H1 (cell line): ENCODE data around the gene CEP135. TPM values are rescaled to one million over a fixed set of nuclear protein-coding genes. Genes with fewer than 3 reads are reported as not detected.

Experiments used
- CTCF ChIA-PET: fragments of 300-600 bp; sonication (Branson Sonifier 250); formaldehyde crosslinking; loops from one replicate; lab custom pipeline; 2021; ENCODE audit not compliant: partially characterized antibody; lab: Charles Lee
- POLR2A ChIA-PET: fragments of 300-600 bp; sonication (Branson Sonifier 250); formaldehyde crosslinking; loops from one replicate; lab custom pipeline; 2021; ENCODE audit warnings: inconsistent platforms; ENCODE audit not compliant: partially characterized antibody; lab: Charles Lee
- DNase-seq, 2 experiments: peaks; one replicate each; pipeline versions ENCODE4 v3.0.0 to v3.0.0-alpha.2; 2010 to 2022; ENCODE audit warnings: low spot score in 2 of 2, low read depth in 1 of 2, mixed read lengths in 1 of 2
- FAIRE-seq: peaks from 2 replicates; lab custom pipeline; 2011; peaks lifted over from hg19 to GRCh38; lab: Jason Lieb, UNC
- H2AFZ ChIP-seq: 2 replicates; pipeline ENCODE4 v1.8.1; 2012; ENCODE audit warnings: low read length, inconsistent platforms
- H2AK5ac ChIP-seq: 2 replicates; pipeline ENCODE4 v1.6.1; 2013; ENCODE audit warnings: low read depth, low read length
- H2BK120ac ChIP-seq: replicated peaks from 2 replicates; pipeline ENCODE3; 2013; ENCODE audit warnings: low read depth, low read length, inconsistent platforms
- H2BK12ac ChIP-seq: 2 replicates; pipeline ENCODE4 v1.6.1; 2013; ENCODE audit warnings: low read depth, low read length
- H2BK15ac ChIP-seq: 2 replicates; pipeline ENCODE4 v1.6.1; 2013; ENCODE audit warnings: low read length
- H2BK20ac ChIP-seq: 2 replicates; pipeline ENCODE4 v1.6.1; 2013; ENCODE audit warnings: low read length
- H2BK5ac ChIP-seq: 2 replicates; pipeline ENCODE4 v1.6.1; 2013; ENCODE audit warnings: low read depth, low read length
- H3K14ac ChIP-seq: 2 replicates; pipeline ENCODE4 v1.6.1; 2013; ENCODE audit warnings: inconsistent platforms; ENCODE audit not compliant: insufficient read length
- H3K18ac ChIP-seq: 2 replicates; pipeline ENCODE4 v1.6.1; 2013; ENCODE audit warnings: low read length; ENCODE audit errors: extremely low read depth
- H3K23ac ChIP-seq: 2 replicates; pipeline ENCODE4 v1.6.1; 2013; ENCODE audit warnings: inconsistent platforms; ENCODE audit not compliant: insufficient read length
- H3K23me2 ChIP-seq: 2 replicates; pipeline ENCODE4 v1.6.1; 2013; ENCODE audit warnings: low read depth, low read length
- H3K27ac ChIP-seq: 2 replicates; pipeline ENCODE4 v1.6.1; 2011; ENCODE audit warnings: low read depth, low read length, inconsistent platforms
- H3K27me3 ChIP-seq, 4 experiments: replicated peaks in 1 of 4; 1 replicate in 1 of 4; 2 replicates in 3 of 4; pipeline versions ENCODE4 v1.6.1 to v1.8.1; 2011 to 2013; ENCODE audit warnings: low read length in 3 of 4, mild to moderate bottlenecking in 3 of 4, inconsistent platforms in 2 of 4, mixed read lengths in 2 of 4, moderate library complexity in 1 of 4; ENCODE audit not compliant: control insufficient read depth in 3 of 4, insufficient read depth in 3 of 4; ENCODE audit errors: extremely low read depth in 1 of 4
- H3K36me3 ChIP-seq, 4 experiments: 2 replicates each; pipeline versions ENCODE4 v1.6.1 to v1.8.1; 2011 to 2013; ENCODE audit warnings: mild to moderate bottlenecking in 4 of 4, low read length in 3 of 4, moderate library complexity in 2 of 4, control low read depth in 1 of 4, inconsistent platforms in 1 of 4; ENCODE audit not compliant: insufficient read depth in 4 of 4, control insufficient read depth in 2 of 4
- H3K4ac ChIP-seq: replicated peaks from 2 replicates; pipeline ENCODE3; 2013; ENCODE audit warnings: low read length, low read depth, mixed read lengths, inconsistent platforms; ENCODE audit not compliant: insufficient read length
- H3K4me1 ChIP-seq, 4 experiments: replicated peaks in 1 of 4; 1 replicate in 1 of 4; 2 replicates in 3 of 4; pipeline versions ENCODE4 v1.6.1 to v1.8.1; 2011 to 2013; ENCODE audit warnings: low read length in 3 of 4, inconsistent platforms in 2 of 4, mixed read lengths in 1 of 4; ENCODE audit not compliant: insufficient read depth in 4 of 4, control insufficient read depth in 3 of 4
- H3K4me2 ChIP-seq, 2 experiments: 2 replicates each; pipeline versions ENCODE4 v1.6.1 to v1.8.1; 2011 to 2013; ENCODE audit warnings: low read depth in 2 of 2, low read length in 2 of 2, control low read depth in 1 of 2, inconsistent platforms in 1 of 2, mild to moderate bottlenecking in 1 of 2; ENCODE audit not compliant: insufficient read depth in 1 of 2
- H3K4me3 ChIP-seq, 4 experiments: fragments of 200-600, 300-600 bp in 1 of 4; sonication (generic), shearing (Covaris generic), sonication (Bioruptor Twin) in 1 of 4; 2 replicates each; pipeline versions ENCODE4 v1.5.1 to v1.8.1; 2011 to 2016; ENCODE audit warnings: low read length in 4 of 4, low read depth in 3 of 4, control low read depth in 2 of 4, inconsistent platforms in 2 of 4, mild to moderate bottlenecking in 2 of 4, mixed read lengths in 1 of 4, moderate library complexity in 1 of 4; ENCODE audit not compliant: insufficient read depth in 2 of 4; ENCODE audit errors: extremely low read depth in 1 of 4
- H3K56ac ChIP-seq: replicated peaks from 2 replicates; pipeline ENCODE3; 2013; ENCODE audit warnings: low read depth, mild to moderate bottlenecking, mixed read lengths, low read length, inconsistent platforms; ENCODE audit not compliant: insufficient read length
- H3K79me1 ChIP-seq: 2 replicates; pipeline ENCODE4 v1.6.1; 2013; ENCODE audit warnings: low read depth, low read length, control low read depth
- H3K79me2 ChIP-seq, 2 experiments: 2 replicates each; pipeline versions ENCODE4 v1.6.1 to v1.8.1; 2012 to 2013; ENCODE audit warnings: low read length in 2 of 2, mild to moderate bottlenecking in 2 of 2, inconsistent platforms in 1 of 2; ENCODE audit not compliant: insufficient read depth in 2 of 2, control insufficient read depth in 1 of 2
- H3K9ac ChIP-seq, 4 experiments: replicated peaks in 1 of 4; 1 replicate in 1 of 4; 2 replicates in 3 of 4; pipeline versions ENCODE4 v1.6.1 to v1.8.1; 2011 to 2013; ENCODE audit warnings: low read depth in 3 of 4, low read length in 3 of 4, control low read depth in 2 of 4, mild to moderate bottlenecking in 2 of 4, moderate library complexity in 2 of 4, inconsistent platforms in 1 of 4; ENCODE audit errors: extremely low read depth in 1 of 4
- H3K9me3 ChIP-seq, 2 experiments: 2 replicates each; pipeline versions ENCODE4 v1.6.1 to v1.8.1; 2012 to 2013; ENCODE audit warnings: mild to moderate bottlenecking in 2 of 2, moderate library complexity in 2 of 2, control low read depth in 1 of 2, inconsistent platforms in 1 of 2, low read depth in 1 of 2, low read length in 1 of 2, mixed read lengths in 1 of 2; ENCODE audit not compliant: insufficient read depth in 2 of 2
- H4K20me1 ChIP-seq, 2 experiments: replicated peaks in 1 of 2; 2 replicates each; pipeline versions ENCODE3 to v1.8.1; 2011 to 2013; ENCODE audit warnings: inconsistent platforms in 2 of 2, low read length in 2 of 2, mild to moderate bottlenecking in 1 of 2; ENCODE audit not compliant: insufficient read depth in 2 of 2, control insufficient read depth in 1 of 2
- H4K5ac ChIP-seq: 2 replicates; pipeline ENCODE4 v1.6.1; 2013; ENCODE audit warnings: low read length, low read depth, mixed read lengths, inconsistent platforms; ENCODE audit not compliant: insufficient read length
- H4K8ac ChIP-seq: 2 replicates; pipeline ENCODE4 v1.8.0; 2013; ENCODE audit warnings: mild to moderate bottlenecking, moderate library complexity, low read length, inconsistent platforms; ENCODE audit not compliant: insufficient read depth; ENCODE audit errors: extremely low read depth
- H4K91ac ChIP-seq: replicated peaks from 2 replicates; pipeline ENCODE3; 2013; ENCODE audit warnings: low read length, mixed read lengths, inconsistent platforms; ENCODE audit not compliant: insufficient read length
- BCL11A ChIP-seq, 2 experiments: IDR thresholded peaks; one replicate each; pipeline ENCODE4 v1.6.1; 2011; ENCODE audit warnings: low read depth in 2 of 2, low read length in 2 of 2, mild to moderate bottlenecking in 2 of 2
- CREB1 ChIP-seq: IDR thresholded peaks from 2 replicates; pipeline ENCODE4 v1.6.1; 2012; ENCODE audit warnings: inconsistent platforms
- EP300 ChIP-seq, 2 experiments: IDR thresholded peaks; 1 replicate in 1 of 2; 2 replicates in 1 of 2; pipeline ENCODE4 v1.6.1; 2011 to 2012; ENCODE audit warnings: low read depth in 2 of 2, low read length in 2 of 2, mild to moderate bottlenecking in 2 of 2, borderline replicate concordance in 1 of 2, inconsistent platforms in 1 of 2, moderate library complexity in 1 of 2
- HDAC6 ChIP-seq: IDR thresholded peaks from one replicate; pipeline ENCODE4 v1.7.1; 2012; ENCODE audit warnings: low read depth, mild to moderate bottlenecking, inconsistent platforms, low read length, moderate library complexity
- MAX ChIP-seq: IDR thresholded peaks from 2 replicates; pipeline ENCODE4 v1.6.1; 2012; ENCODE audit warnings: inconsistent platforms
- WGBS, 2 experiments: shearing (Covaris generic) in 1 of 2; methylation state at CpG; one replicate each; pipeline versions ENCODE4 v1.1.6 to v1.1.7; 2013 to 2015; ENCODE audit warnings: low lambda C conversion rate in 2 of 2, mixed read lengths in 2 of 2, inconsistent platforms in 1 of 2, low coverage in 1 of 2, missing lambda C conversion rate in 1 of 2; ENCODE audit not compliant: insufficient replicate concordance in 2 of 2, insufficient coverage in 1 of 2, insufficient read length in 1 of 2; ENCODE audit errors: extremely low coverage in 1 of 2, missing lambda C conversion rate in 1 of 2; 5-methylcytosine and 5-hydroxymethylcytosine counted together
- polyA plus RNA-seq, 7 experiments: library from polyadenylated mRNA; depleted of rRNA in 3 of 7; stranded (reverse) in 5 of 7; unstranded in 2 of 7; fragments of >200 nt in 5 of 7; fragments of 200-250 nt in 2 of 7; gene quantifications; 1 replicate in 5 of 7; 2 replicates in 1 of 7; 4 replicates in 1 of 7; pipeline versions ENCODE4 v1.2.1 to v1.2.3, GENCODE V29; 2011 to 2013; ENCODE audit warnings: missing spikeins in 2 of 7, mixed read lengths in 2 of 7
- total RNA-seq: library from RNA; stranded (reverse); fragmentation: NEBNext Ultra II Directional; extraction: Animal tissue kit (Norgen Biotek cat#: 25700); gene quantifications from 2 replicates; pipeline ENCODE4 v1.2.1, GENCODE V29; 2021

Gene CEP135
- total and polyA plus RNA-seq, 2 of the 8 experiments (the other 6 are each of a cell fraction or from before 2014, with no cell fraction given), result 2.7 to 14.5 TPM

- H4K91ac ChIP-seq, result no peak overlapping the region
- H2BK12ac ChIP-seq, result no peak overlapping the region
- H2BK120ac ChIP-seq, result no peak overlapping the region
- peaks cover 0 to 25% of the 10 kb centered on the region in 2 experiments; a peak in 3 of 4 replicates for H3K79me2 ChIP-seq
- 0 out of 2 replicates have a peak, but pooled peaks cover 3% of the 10 kb centered on the region for H3K79me1 ChIP-seq
- no peak overlapping the region for H3K4me3 ChIP-seq
- H2BK5ac ChIP-seq, result no peak overlapping the region
- CTCF ChIA-PET, result no interaction called here
- peaks cover 0 to 9% (median 0%) of the 10 kb centered on the region in 4 experiments; a peak in 2 of 8 replicates for H3K36me3 ChIP-seq
- H4K20me1 ChIP-seq, result no peaks in the 10 kb centered on the region
- no peak overlapping the region for H3K56ac ChIP-seq
- no peak overlapping the region for H2BK15ac ChIP-seq
- no peak overlapping the region for H2AK5ac ChIP-seq
- peaks cover 10 to 12% of the 10 kb centered on the region in 2 experiments for H3K9me3 ChIP-seq
- DNase-seq (no peak), FAIRE-seq (no peak)
- no peak overlapping the region for H3K4ac ChIP-seq
- WGBS, 2 experiments, result 91% methylated on average over 2 of the region's 2 CpGs; no CpG with 5 or more reads in 1 of the 2 experiments
- H3K27me3 ChIP-seq, result no peaks in the 10 kb centered on the region
- H3K14ac ChIP-seq, result no peak overlapping the region
- H3K27ac ChIP-seq, result no peak overlapping the region
- no peak overlapping the region for H2BK20ac ChIP-seq
- H2AFZ ChIP-seq, result no peak overlapping the region
- H4K8ac ChIP-seq, result no peak overlapping the region
- POLR2A ChIA-PET, result no interaction called here
- H3K4me2 ChIP-seq, result no peak overlapping the region
- H3K9ac ChIP-seq, result no peak overlapping the region
- H3K4me1 ChIP-seq, result no peaks in the 10 kb centered on the region
- no peak overlapping the region for H3K23ac ChIP-seq
- no peaks in the 10 kb centered on the region for H3K23me2 ChIP-seq
- H4K5ac ChIP-seq, result no peak overlapping the region
- H3K18ac ChIP-seq, result no peak overlapping the region
- TF ChIP-seq CREB1 (no peak), HDAC6 (no peak), BCL11A (IDR thresholded peaks at IDR 0.05; ENCODE audit: low read depth in 2 of 2, low read length in 2 of 2) (no peak), EP300 (IDR thresholded peaks at IDR 0.05; ENCODE audit: borderline replicate concordance in 1 of 2, low read depth in 2 of 2, low read length in 2 of 2) (no peak), MAX (no peak)
Measured at GRCh38 chr4:56077676-56078075, 128.9 kb downstream of the CEP135 start.
